Liver (tissue), 9 donors: ENCODE results near the gene LSAMP. TPM values are rescaled to one million over a fixed set of nuclear protein-coding genes. Genes with fewer than 3 reads are reported as not detected.

Experiments used
- DNase-seq: peaks from one replicate; pipeline ENCODE4 v3.0.0-alpha.2; 2017; ENCODE audit warnings: low spot score
- H3K27ac ChIP-seq, 2 donors: one replicate each; pipeline ENCODE4 v1.7.0; 2013; ENCODE audit warnings: inconsistent platforms in 2 of 2, low read length in 2 of 2, control low read depth in 1 of 2, low read depth in 1 of 2, mild to moderate bottlenecking in 1 of 2
- H3K27me3 ChIP-seq, 4 donors: one replicate each; pipeline versions ENCODE4 v1.6.1 to v1.7.0; 2013; ENCODE audit warnings: low read length in 3 of 4, inconsistent platforms in 1 of 4, mild to moderate bottlenecking in 1 of 4, moderate library complexity in 1 of 4; ENCODE audit not compliant: control insufficient read depth in 4 of 4, insufficient read depth in 4 of 4
- H3K36me3 ChIP-seq, 4 donors: one replicate each; pipeline versions ENCODE4 v1.6.1 to v1.7.0; 2013; ENCODE audit warnings: low read length in 3 of 4, mild to moderate bottlenecking in 3 of 4, low read depth in 1 of 4, moderate library complexity in 1 of 4; ENCODE audit not compliant: control insufficient read depth in 4 of 4, insufficient read depth in 3 of 4
- H3K4me1 ChIP-seq, 4 donors: one replicate each; pipeline versions ENCODE4 v1.6.1 to v1.7.0; 2013; ENCODE audit warnings: low read length in 3 of 4, mild to moderate bottlenecking in 3 of 4, moderate library complexity in 1 of 4; ENCODE audit not compliant: control insufficient read depth in 4 of 4, insufficient read depth in 4 of 4
- H3K4me3 ChIP-seq, 3 donors: one replicate each; pipeline versions ENCODE4 v1.6.1 to v1.7.0; 2013; ENCODE audit warnings: low read length in 3 of 3, control low read depth in 1 of 3, low read depth in 1 of 3, mild to moderate bottlenecking in 1 of 3
- H3K9ac ChIP-seq, 2 donors: one replicate each; pipeline ENCODE4 v1.7.0; 2013; ENCODE audit warnings: low read length in 2 of 2, mild to moderate bottlenecking in 2 of 2, moderate library complexity in 2 of 2, control low read depth in 1 of 2, low read depth in 1 of 2
- H3K9me3 ChIP-seq, 4 donors: one replicate each; pipeline versions ENCODE4 v1.6.1 to v1.7.0; 2013; ENCODE audit warnings: low read length in 3 of 4; ENCODE audit not compliant: control insufficient read depth in 4 of 4
- ATF3 ChIP-seq: IDR thresholded peaks from 2 replicates; pipeline ENCODE4 v1.6.1; 2016; ENCODE audit warnings: antibody characterized with exemption
- CTCF ChIP-seq: fragments of 150-350 bp; IDR thresholded peaks from 2 replicates; pipeline ENCODE4 v1.5.1; 2017; ENCODE audit warnings: improper control_type of control experiment, low read depth, low read length; ENCODE audit not compliant: missing input control
- EGR1 ChIP-seq, 2 donors: IDR thresholded peaks; 2 replicates each; pipeline ENCODE4 v1.6.1; 2016 to 2018; ENCODE audit warnings: antibody characterized with exemption in 2 of 2, low read depth in 2 of 2
- FOXA1 ChIP-seq: IDR thresholded peaks from 2 replicates; pipeline ENCODE4 v1.6.1; 2016; ENCODE audit warnings: antibody characterized with exemption
- GABPA ChIP-seq, 2 donors: IDR thresholded peaks in 1 of 2; conservative IDR thresholded peaks in 1 of 2; 2 replicates each; pipeline ENCODE4 v1.6.1; 2016; ENCODE audit warnings: antibody characterized with exemption in 2 of 2, mild to moderate bottlenecking in 1 of 2, moderate library complexity in 1 of 2
- HNF4A ChIP-seq, 2 donors: conservative IDR thresholded peaks; 2 replicates each; pipeline ENCODE4 v1.6.1; 2016; ENCODE audit warnings: antibody characterized with exemption in 2 of 2, mild to moderate bottlenecking in 2 of 2
- JUND ChIP-seq, 2 donors: IDR thresholded peaks; 2 replicates each; pipeline ENCODE4 v1.6.1; 2016; ENCODE audit warnings: antibody characterized with exemption in 2 of 2
- NR2F2 ChIP-seq: IDR thresholded peaks from 2 replicates; pipeline ENCODE4 v1.6.1; 2016; ENCODE audit warnings: antibody characterized with exemption
- RAD21 ChIP-seq, 2 donors: IDR thresholded peaks; 2 replicates each; pipeline ENCODE4 v1.6.1; 2016; ENCODE audit warnings: antibody characterized with exemption in 2 of 2, mild to moderate bottlenecking in 2 of 2
- REST ChIP-seq: IDR thresholded peaks from 2 replicates; pipeline ENCODE4 v1.6.1; 2016; ENCODE audit warnings: antibody characterized with exemption, mild to moderate bottlenecking
- TAF1 ChIP-seq: conservative IDR thresholded peaks from 2 replicates; pipeline ENCODE4 v1.6.1; 2016; ENCODE audit warnings: antibody characterized with exemption, mild to moderate bottlenecking
- ZBTB33 ChIP-seq: IDR thresholded peaks from 2 replicates; pipeline ENCODE4 v1.6.1; 2016; ENCODE audit warnings: antibody characterized with exemption
- WGBS: extraction: QIAGEN DNeasy Blood & Tissue Kit; methylation state at CpG from one replicate; pipeline ENCODE4 v1.1.7; 2013; 5-methylcytosine and 5-hydroxymethylcytosine counted together
- polyA plus RNA-seq, 2 donors: library from polyadenylated mRNA; stranded (reverse) in 1 of 2; unstranded in 1 of 2; fragments of 200-250 nt in 1 of 2; fragments of >200 nt in 1 of 2; fragmentation: Nextera tagmentation in 1 of 2; extraction: Ambion mirVana in 1 of 2; gene quantifications; one replicate each; pipeline versions ENCODE4 v1.2.1 to v1.2.3, GENCODE V29; 2013 to 2015
- total RNA-seq, 2 donors: library from RNA; depleted of rRNA; stranded (reverse); fragments of >200 nt; gene quantifications; one replicate each; pipeline ENCODE4 v1.2.3, GENCODE V29; 2014
- donor health status: healthy.
- donor health status: healthy.
- donor health status: healthy.
- donor health status: healthy.
- donor health status: healthy.

Gene LSAMP
- total and polyA plus RNA-seq, 4 donors = 0.01 to 0.17 (median 0.06) TPM

GRCh38 chr3:116394365-116394764 lies 50.9 kb downstream of the LSAMP start:
- Histone ChIP-seq H3K27ac (no peak overlapping the region), H3K27me3 (no peaks in the 10 kb centered on the region), H3K9me3 (no peaks in the 10 kb centered on the region), H3K4me1 (no peaks in the 10 kb centered on the region), H3K4me3 (no peak overlapping the region), H3K9ac (no peak overlapping the region), H3K36me3 (no peaks in the 10 kb centered on the region)
- WGBS = 63% methylated on average over 4 of the region's 4 CpGs
- TF ChIP-seq FOXA1 (no peak), HNF4A (conservative IDR thresholded peaks at IDR 0.05) (no peak), CTCF (no peak), REST (no peak)
- no peak for DNase-seq

- no peaks in the 10 kb centered on the region for H3K36me3 ChIP-seq
- DNase-seq = no peak
- H3K4me1 ChIP-seq = no peaks in the 10 kb centered on the region
- TF ChIP-seq REST (no peak), JUND (IDR thresholded peaks at IDR 0.05) (no peak), TAF1 (no peak), ATF3 (no peak), ZBTB33 (no peak), EGR1 (IDR thresholded peaks at IDR 0.05; ENCODE audit: low read depth in 2 of 2) (no peak), GABPA (IDR thresholded peaks at IDR 0.05 in 1 of 2, conservative IDR thresholded peaks at IDR 0.05 in 1 of 2) (no peak), NR2F2 (no peak), CTCF (no peak), RAD21 (IDR thresholded peaks at IDR 0.05) (no peak)
- no peaks in the 10 kb centered on the region for H3K27me3 ChIP-seq
- no peaks in the 10 kb centered on the region for H3K9me3 ChIP-seq
- H3K27ac ChIP-seq = no peak overlapping the region
- H3K9ac ChIP-seq = no peak overlapping the region
- H3K4me3 ChIP-seq = no peak overlapping the region
- WGBS = 59% methylated on average over 3 of the region's 3 CpGs
These were observed 52.1 kb downstream of the LSAMP start for GRCh38 chr3:116393199-116393598.
